T-helper 17 cell (primary cell): ENCODE results near the gene ZNRF3. TPM values are rescaled to one million over a fixed set of nuclear protein-coding genes. Genes with fewer than 3 reads are reported as not detected.
"Not testable (repeated sequence)": the region's sequence is repeated elsewhere in the genome, so short reads cannot be mapped to it uniquely, and the experiment has no call there.

Experiments
- ATAC-seq: fragments of 150-1000 bp; cut with Tn5 transposase; 2 replicates; pipeline ENCODE4 v1.10.0; 2021; ENCODE audit warnings: mild to moderate bottlenecking, moderate library complexity
- DNase-seq, 3 donors: peaks; one replicate each; pipeline versions ENCODE4 v3.0.0 to v3.0.0-alpha.2; 2020 to 2021
- H3K9me3 ChIP-seq: one replicate; pipeline ENCODE4 v1.7.0; 2013; ENCODE audit warnings: low read length, mild to moderate bottlenecking; ENCODE audit not compliant: control insufficient read depth, poor library complexity, severe bottlenecking
- H3K27ac Mint-ChIP-seq: one replicate; pipeline ENCODE4 v1.8.0; 2022; ENCODE audit warnings: mild to moderate bottlenecking, moderate library complexity, mixed read lengths
- H3K27me3 Mint-ChIP-seq: one replicate; pipeline ENCODE4 v1.8.0; 2022; ENCODE audit warnings: mixed read lengths
- H3K36me3 Mint-ChIP-seq: one replicate; pipeline ENCODE4 v1.8.0; 2022; ENCODE audit warnings: low read depth, mixed read lengths
- H3K4me1 Mint-ChIP-seq: one replicate; pipeline ENCODE4 v1.8.0; 2022; ENCODE audit warnings: mild to moderate bottlenecking, mixed read lengths
- H3K4me3 Mint-ChIP-seq: one replicate; pipeline ENCODE4 v1.8.0; 2022; ENCODE audit warnings: mild to moderate bottlenecking, moderate library complexity, mixed read lengths
- total RNA-seq, 4 donors: library from RNA in 2 of 4; stranded (reverse) in 2 of 4; gene quantifications; one replicate each; pipeline ENCODE4 v1.2.3 and lab custom pipeline; 2022 to 2026

Gene ZNRF3
- total RNA-seq, 2 donors from 2014 or later, result 0.31 to 0.72 TPM

- ATAC-seq, result no peak
- peaks cover 69% of the 10 kb centered on the region for H3K27me3 Mint-ChIP-seq
- peaks cover 4% of the 10 kb centered on the region for H3K4me1 Mint-ChIP-seq
These were observed 52.3 kb downstream of the ZNRF3 start for GRCh38 chr22:28935713-28936112.

GRCh38 chr22:28936200-28936599 is 52.8 kb downstream of the ZNRF3 start:
- Mint-ChIP-seq H3K27ac (no peak overlapping the region), H3K4me3 (no peak overlapping the region), H3K4me1 (peaks cover 4% of the 10 kb centered on the region), H3K36me3 (peaks cover 2% of the 10 kb centered on the region), H3K27me3 (peaks cover 65% of the 10 kb centered on the region)
- no peak for ATAC-seq
- no peak for DNase-seq
- H3K9me3 ChIP-seq, result no peaks in the 10 kb centered on the region

More at GRCh38 chr22:28935713-28936112, 52.3 kb downstream of the ZNRF3 start:
- DNase-seq, result no peak
- peaks cover 2% of the 10 kb centered on the region for H3K36me3 Mint-ChIP-seq
- H3K9me3 ChIP-seq, result no peaks in the 10 kb centered on the region
- no peak overlapping the region for H3K4me3 Mint-ChIP-seq
- no peak overlapping the region for H3K27ac Mint-ChIP-seq

GRCh38 chr22:28937206-28938025 is 54.0 kb downstream of the ZNRF3 start:
- Mint-ChIP-seq H3K27me3 (peaks cover 58% of the 10 kb centered on the region), H3K4me3 (no peak overlapping the region), H3K27ac (no peak overlapping the region), H3K36me3 (peaks cover 2% of the 10 kb centered on the region), H3K4me1 (peaks cover 4% of the 10 kb centered on the region)
- DNase-seq (no peak), ATAC-seq (no peak)
- no peaks in the 10 kb centered on the region for H3K9me3 ChIP-seq

- peaks cover 49% of the 10 kb centered on the region for H3K27me3 Mint-ChIP-seq
- no peak for ATAC-seq
- H3K4me3 Mint-ChIP-seq, result no peak overlapping the region
These were observed 55.0 kb downstream of the ZNRF3 start for GRCh38 chr22:28938286-28938833.

GRCh38 chr22:28939394-28939793 is 56.0 kb downstream of the ZNRF3 start:
- no peak for DNase-seq
- H3K9me3 ChIP-seq, result no peaks in the 10 kb centered on the region
- no peak overlapping the region for H3K4me3 Mint-ChIP-seq
- H3K27ac Mint-ChIP-seq, result no peak overlapping the region
- no peaks in the 10 kb centered on the region for H3K36me3 Mint-ChIP-seq
- peaks cover 41% of the 10 kb centered on the region for H3K27me3 Mint-ChIP-seq
- no peaks in the 10 kb centered on the region for H3K4me1 Mint-ChIP-seq
- no peak for ATAC-seq

More at GRCh38 chr22:28938286-28938833, 55.0 kb downstream of the ZNRF3 start:
- no peaks in the 10 kb centered on the region for H3K9me3 ChIP-seq
- Mint-ChIP-seq H3K27ac (no peak overlapping the region), H3K4me1 (no peaks in the 10 kb centered on the region), H3K36me3 (no peaks in the 10 kb centered on the region)
- no peak for DNase-seq

GRCh38 chr22:28939932-28940331 is 56.6 kb downstream of the ZNRF3 start:
- DNase-seq (no peak), ATAC-seq (no peak)
- Mint-ChIP-seq H3K4me1 (no peaks in the 10 kb centered on the region), H3K36me3 (no peaks in the 10 kb centered on the region), H3K27me3 (peaks cover 40% of the 10 kb centered on the region), H3K4me3 (no peak overlapping the region), H3K27ac (no peak overlapping the region)
- H3K9me3 ChIP-seq, result no peaks in the 10 kb centered on the region

- H3K27me3 Mint-ChIP-seq, result peaks cover 35% of the 10 kb centered on the region
- no peak for ATAC-seq
- no peaks in the 10 kb centered on the region for H3K9me3 ChIP-seq
- no peak overlapping the region for H3K4me3 Mint-ChIP-seq
- DNase-seq, result no peak
- no peaks in the 10 kb centered on the region for H3K4me1 Mint-ChIP-seq
- no peaks in the 10 kb centered on the region for H3K36me3 Mint-ChIP-seq
- no peak overlapping the region for H3K27ac Mint-ChIP-seq
These were observed 57.1 kb downstream of the ZNRF3 start for GRCh38 chr22:28940441-28940840.

GRCh38 chr22:28942333-28942732 is 59.0 kb downstream of the ZNRF3 start:
- peaks cover 7% of the 10 kb centered on the region for H3K9me3 ChIP-seq
- Mint-ChIP-seq H3K4me1 (no peaks in the 10 kb centered on the region), H3K4me3 (no peak overlapping the region), H3K27me3 (peaks cover 21% of the 10 kb centered on the region), H3K27ac (no peak overlapping the region), H3K36me3 (no peaks in the 10 kb centered on the region)
- no peak for ATAC-seq
- no peak for DNase-seq

- H3K9me3 ChIP-seq, result peaks cover 12% of the 10 kb centered on the region
- Mint-ChIP-seq H3K27me3 (peaks cover 21% of the 10 kb centered on the region), H3K36me3 (no peaks in the 10 kb centered on the region), H3K27ac (no peak overlapping the region), H3K4me3 (no peak overlapping the region), H3K4me1 (no peaks in the 10 kb centered on the region)
- DNase-seq (no peak), ATAC-seq (no peak)
These were observed 59.6 kb downstream of the ZNRF3 start for GRCh38 chr22:28942801-28943500.

GRCh38 chr22:28943501-28943879 is 60.1 kb downstream of the ZNRF3 start:
- Mint-ChIP-seq H3K4me3 (no peak overlapping the region), H3K4me1 (no peaks in the 10 kb centered on the region), H3K36me3 (no peaks in the 10 kb centered on the region), H3K27me3 (peaks cover 19% of the 10 kb centered on the region), H3K27ac (no peak overlapping the region)
- peaks cover 12% of the 10 kb centered on the region for H3K9me3 ChIP-seq
- ATAC-seq (no peak), DNase-seq (no peak)

GRCh38 chr22:28947125-28947524 is 63.8 kb downstream of the ZNRF3 start:
- H3K4me3 Mint-ChIP-seq, result no peak overlapping the region
- no peak overlapping the region for H3K27ac Mint-ChIP-seq
- H3K4me1 Mint-ChIP-seq, result no peaks in the 10 kb centered on the region
- H3K36me3 Mint-ChIP-seq, result peaks cover 2% of the 10 kb centered on the region
- DNase-seq (no peak), ATAC-seq (no peak)
- H3K27me3 Mint-ChIP-seq, result peaks cover 21% of the 10 kb centered on the region
- peaks cover 12% of the 10 kb centered on the region for H3K9me3 ChIP-seq

- H3K27me3 Mint-ChIP-seq, result peaks cover 33% of the 10 kb centered on the region
- H3K9me3 ChIP-seq, result peaks cover 12% of the 10 kb centered on the region
- no peak overlapping the region for H3K27ac Mint-ChIP-seq
- peaks cover 2% of the 10 kb centered on the region for H3K4me1 Mint-ChIP-seq
- H3K4me3 Mint-ChIP-seq, result no peak overlapping the region
- ATAC-seq, result no peak
- DNase-seq, result no peak
- peaks cover 2% of the 10 kb centered on the region for H3K36me3 Mint-ChIP-seq
These were observed 65.1 kb downstream of the ZNRF3 start for GRCh38 chr22:28948424-28948823.

- H3K9me3 ChIP-seq, result peaks cover 12% of the 10 kb centered on the region
- not testable (repeated sequence) for DNase-seq, H3K4me3 Mint-ChIP-seq, H3K36me3 Mint-ChIP-seq, H3K4me1 Mint-ChIP-seq, ATAC-seq, H3K27ac Mint-ChIP-seq
- H3K27me3 Mint-ChIP-seq, result peaks cover 39% of the 10 kb centered on the region
These were observed 65.6 kb downstream of the ZNRF3 start for GRCh38 chr22:28948860-28949551.
